Colonic mucosa (tissue), 4 donors: ENCODE data around the gene BMAL1. TPM values are rescaled to one million over a fixed set of nuclear protein-coding genes. Genes with fewer than 3 reads are reported as not detected.

Source experiments
- DNase-seq: peaks from one replicate; pipeline ENCODE4 v3.0.0-alpha.2; 2020
- H3K27ac ChIP-seq: fragments of 200-600 bp; one replicate; pipeline ENCODE4 v1.8.0; 2021
- H3K27me3 ChIP-seq: fragments of 200-600 bp; one replicate; pipeline ENCODE4 v1.8.0; 2021
- H3K36me3 ChIP-seq: fragments of 200-600 bp; one replicate; pipeline ENCODE4 v1.8.0; 2021
- H3K4me1 ChIP-seq: fragments of 200-600 bp; one replicate; pipeline ENCODE4 v1.8.0; 2021; ENCODE audit warnings: mild to moderate bottlenecking
- H3K4me3 ChIP-seq: fragments of 200-600 bp; one replicate; pipeline ENCODE4 v1.8.0; 2021
- H3K9ac ChIP-seq, 2 donors: one replicate each; pipeline ENCODE4 v1.7.0; 2013; ENCODE audit warnings: control low read depth in 2 of 2, low read depth in 2 of 2, low read length in 2 of 2
- H3K9me3 ChIP-seq: fragments of 200-600 bp; one replicate; pipeline ENCODE4 v1.8.0; 2021
- intact Hi-C: fragments of 100-400 bp; cut with DNase I; formaldehyde crosslinking; loops from one replicate; pipeline ENCODE4 v1.14.1; 2022
- total RNA-seq, 2 donors: library from RNA; stranded (reverse); fragmentation: NEBNext Ultra II Directional in 1 of 2; extraction: Animal tissue kit (Norgen Biotek cat#: 25700) in 1 of 2; gene quantifications; one replicate each; pipeline ENCODE4 v1.2.1, GENCODE V29; 2021
- TF ChIP-seq, protein P1 (sequence below): fragments of 200-600 bp; IDR thresholded peaks from one replicate; pipeline ENCODE4 v1.8.0; 2022; ENCODE audit warnings: antibody characterized with exemption, mild to moderate bottlenecking
- donor health status: healthy.
- donor health status: DM: no; HTN: no; CAD: no.
- donor health status: DM: no; HTN: no; CAD: no.

The BMAL1 gene
- total RNA-seq, 2 donors from 2014 or later = 10.0 to 14.6 TPM

DNA sequence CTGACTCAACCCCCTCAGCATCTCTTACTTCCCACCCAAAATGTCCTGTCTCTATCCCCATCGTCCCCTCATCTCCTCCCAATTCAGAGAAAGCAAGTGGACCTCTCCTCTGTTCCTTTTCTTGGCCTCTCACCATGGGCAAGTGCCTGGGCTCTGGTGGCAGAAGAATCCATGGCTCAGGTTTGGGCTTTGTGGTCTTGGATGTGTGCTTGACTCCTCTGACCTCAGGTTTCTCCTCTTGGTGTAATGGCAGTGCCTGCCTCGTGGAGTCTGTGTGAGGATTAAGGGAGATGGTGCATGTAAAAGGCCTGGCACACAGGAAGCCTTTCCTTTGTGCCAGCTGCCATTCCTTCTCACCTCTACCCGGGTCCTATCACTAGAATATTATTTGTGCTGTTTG lies 3.2 kb downstream of the BMAL1 start:
- Histone ChIP-seq H3K9ac (no peak overlapping the region), H3K36me3 (no peaks in the 10 kb centered on the region), H3K27ac (no peak overlapping the region), H3K9me3 (no peaks in the 10 kb centered on the region), H3K27me3 (no peaks in the 10 kb centered on the region), H3K4me3 (no peak overlapping the region), H3K4me1 (peaks cover 11% of the 10 kb centered on the region)
- TF ChIP-seq, protein P1, sequence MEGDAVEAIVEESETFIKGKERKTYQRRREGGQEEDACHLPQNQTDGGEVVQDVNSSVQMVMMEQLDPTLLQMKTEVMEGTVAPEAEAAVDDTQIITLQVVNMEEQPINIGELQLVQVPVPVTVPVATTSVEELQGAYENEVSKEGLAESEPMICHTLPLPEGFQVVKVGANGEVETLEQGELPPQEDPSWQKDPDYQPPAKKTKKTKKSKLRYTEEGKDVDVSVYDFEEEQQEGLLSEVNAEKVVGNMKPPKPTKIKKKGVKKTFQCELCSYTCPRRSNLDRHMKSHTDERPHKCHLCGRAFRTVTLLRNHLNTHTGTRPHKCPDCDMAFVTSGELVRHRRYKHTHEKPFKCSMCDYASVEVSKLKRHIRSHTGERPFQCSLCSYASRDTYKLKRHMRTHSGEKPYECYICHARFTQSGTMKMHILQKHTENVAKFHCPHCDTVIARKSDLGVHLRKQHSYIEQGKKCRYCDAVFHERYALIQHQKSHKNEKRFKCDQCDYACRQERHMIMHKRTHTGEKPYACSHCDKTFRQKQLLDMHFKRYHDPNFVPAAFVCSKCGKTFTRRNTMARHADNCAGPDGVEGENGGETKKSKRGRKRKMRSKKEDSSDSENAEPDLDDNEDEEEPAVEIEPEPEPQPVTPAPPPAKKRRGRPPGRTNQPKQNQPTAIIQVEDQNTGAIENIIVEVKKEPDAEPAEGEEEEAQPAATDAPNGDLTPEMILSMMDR = no peak
- intact Hi-C loops = no loop called here
- no peak for DNase-seq

DNA sequence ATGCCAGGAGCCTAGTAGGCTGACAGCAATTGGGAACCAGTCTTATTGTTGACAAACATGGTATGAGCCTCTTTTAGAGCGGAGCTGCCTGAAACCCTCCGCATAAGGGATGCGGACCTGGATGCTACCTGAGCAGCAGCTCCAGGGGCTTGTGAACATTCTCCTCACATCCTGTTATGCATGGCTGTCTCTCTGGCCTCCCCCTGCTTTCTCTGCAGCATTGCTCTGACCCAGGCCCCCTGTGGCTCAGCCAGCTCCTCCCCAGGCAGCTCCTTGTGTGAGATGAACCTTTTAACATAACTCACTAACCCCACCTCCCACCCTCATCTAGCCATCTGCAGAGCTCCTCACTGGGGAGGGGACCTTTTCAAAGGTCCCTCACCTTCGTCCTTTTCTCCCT lies 6.0 kb downstream of the BMAL1 start:
- H3K9ac ChIP-seq = no peak overlapping the region
- peaks cover 6% of the 10 kb centered on the region for H3K4me1 ChIP-seq
- no peak for DNase-seq
- no peaks in the 10 kb centered on the region for H3K36me3 ChIP-seq
- H3K4me3 ChIP-seq = no peak overlapping the region
- H3K27me3 ChIP-seq = no peaks in the 10 kb centered on the region
- TF ChIP-seq, protein P1 = no peak
- H3K27ac ChIP-seq = no peak overlapping the region
- H3K9me3 ChIP-seq = no peaks in the 10 kb centered on the region
- intact Hi-C loops = no loop called here

DNA sequence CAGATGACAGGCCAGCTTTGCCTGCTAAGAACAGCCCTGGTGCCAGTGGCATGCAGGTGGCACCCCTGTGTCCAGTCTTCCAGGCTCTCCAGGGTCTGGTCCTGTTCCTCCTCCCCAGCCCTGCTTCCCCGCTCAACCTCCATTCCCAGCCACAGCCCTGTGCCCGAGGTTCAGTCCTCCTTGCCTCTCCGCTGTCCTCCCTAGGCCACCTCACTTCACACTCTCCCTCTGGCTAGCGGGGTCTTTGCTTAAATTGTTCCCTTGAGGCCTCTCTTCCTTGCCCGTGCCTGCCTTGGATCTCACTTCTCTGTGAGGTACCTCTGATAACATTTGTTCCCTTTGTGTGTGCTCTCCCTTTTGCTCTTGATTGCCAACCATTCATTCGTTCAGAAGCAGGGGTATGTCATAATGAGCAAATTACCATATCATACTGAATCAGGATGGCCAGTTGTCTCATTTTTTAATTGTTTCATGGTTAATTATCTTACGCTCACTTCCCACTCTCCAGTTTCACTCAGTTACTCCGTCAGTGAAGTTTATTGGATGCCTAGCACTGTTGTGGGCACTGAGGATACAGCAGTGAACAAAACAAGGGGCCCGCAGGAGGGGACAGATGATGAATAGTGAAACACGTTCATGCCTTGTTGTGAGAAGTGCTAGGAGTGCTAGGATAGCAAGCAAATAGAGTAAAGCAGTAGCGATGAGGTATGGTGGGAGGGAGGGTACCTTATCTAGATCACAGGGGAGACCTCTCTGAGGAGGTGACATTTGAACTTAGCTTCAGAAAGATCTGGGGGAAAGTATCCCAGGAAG lies 7.4 kb downstream of the BMAL1 start:
- H3K9ac ChIP-seq = no peak overlapping the region
- H3K27me3 ChIP-seq = no peaks in the 10 kb centered on the region
- no peaks in the 10 kb centered on the region for H3K36me3 ChIP-seq
- H3K4me3 ChIP-seq = no peak overlapping the region
- no peaks in the 10 kb centered on the region for H3K4me1 ChIP-seq
- intact Hi-C loops = no loop called here
- no peak for DNase-seq
- TF ChIP-seq, protein P1 = no peak
- no peak overlapping the region for H3K27ac ChIP-seq
- H3K9me3 ChIP-seq = no peaks in the 10 kb centered on the region

DNA sequence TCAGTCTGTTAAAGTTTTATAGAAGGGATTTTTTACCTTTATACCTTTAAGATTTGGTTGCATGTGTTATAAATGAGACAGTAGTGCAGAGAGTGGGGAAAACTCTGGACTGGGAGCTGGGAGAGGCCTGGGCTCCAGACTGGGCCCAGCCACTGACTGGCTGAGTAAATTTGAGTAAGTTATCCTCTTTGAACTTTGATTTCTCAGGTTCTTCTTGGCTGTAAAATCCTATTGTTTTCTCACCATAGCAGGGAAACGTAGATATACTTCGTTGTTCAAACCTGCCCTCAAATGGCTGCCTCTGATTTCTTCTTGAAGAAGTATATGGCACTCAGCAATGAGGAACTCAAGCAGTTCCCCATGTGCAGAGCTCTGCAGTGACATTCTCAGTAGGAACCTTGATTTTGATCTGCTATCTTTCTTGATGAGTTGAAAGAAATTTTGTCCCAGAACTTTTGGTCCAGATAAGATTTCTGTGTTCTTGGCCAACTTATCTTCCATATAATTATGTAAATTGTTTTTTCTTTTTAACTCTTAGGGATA lies 8.8 kb downstream of the BMAL1 start:
- Histone ChIP-seq H3K27ac (no peak overlapping the region), H3K9me3 (no peaks in the 10 kb centered on the region)
- intact Hi-C loops = no loop called here

DNA sequence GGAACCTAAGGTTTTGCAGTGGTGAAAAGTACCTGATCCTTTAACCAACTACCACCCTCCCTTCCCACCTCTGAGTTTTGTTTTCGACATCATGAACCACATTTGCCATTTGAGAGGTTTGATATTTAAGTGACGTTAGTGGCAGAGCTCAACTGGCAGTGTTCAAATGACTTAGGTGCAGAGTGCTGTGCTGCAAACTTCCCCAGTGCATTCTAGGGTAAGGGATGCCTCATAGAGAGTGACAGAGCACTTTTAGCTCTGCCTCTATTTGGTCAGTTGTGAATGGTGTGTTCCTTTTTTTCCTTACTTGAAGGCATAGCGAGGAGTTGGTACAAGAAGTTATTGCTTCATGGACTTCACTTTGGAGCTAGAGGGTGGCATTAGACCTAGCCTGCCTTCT lies 9.4 kb downstream of the BMAL1 start:
- H3K4me1 ChIP-seq = no peaks in the 10 kb centered on the region
- TF ChIP-seq, protein P1 = no peak
- no peaks in the 10 kb centered on the region for H3K36me3 ChIP-seq
- intact Hi-C loops = no loop called here
- no peaks in the 10 kb centered on the region for H3K9me3 ChIP-seq
- H3K9ac ChIP-seq = no peak overlapping the region
- no peaks in the 10 kb centered on the region for H3K27me3 ChIP-seq
- no peak for DNase-seq
- no peak overlapping the region for H3K4me3 ChIP-seq
- no peak overlapping the region for H3K27ac ChIP-seq

More for the DNA sequence above, 8.8 kb downstream of the BMAL1 start:
- TF ChIP-seq, protein P1 = no peak
- DNase-seq = no peak
- Histone ChIP-seq H3K4me3 (no peak overlapping the region), H3K27me3 (no peaks in the 10 kb centered on the region), H3K36me3 (no peaks in the 10 kb centered on the region), H3K4me1 (no peaks in the 10 kb centered on the region), H3K9ac (no peak overlapping the region)
